Measurements from ENCODE around the gene NUDT21.

Gene NUDT21

DNA sequence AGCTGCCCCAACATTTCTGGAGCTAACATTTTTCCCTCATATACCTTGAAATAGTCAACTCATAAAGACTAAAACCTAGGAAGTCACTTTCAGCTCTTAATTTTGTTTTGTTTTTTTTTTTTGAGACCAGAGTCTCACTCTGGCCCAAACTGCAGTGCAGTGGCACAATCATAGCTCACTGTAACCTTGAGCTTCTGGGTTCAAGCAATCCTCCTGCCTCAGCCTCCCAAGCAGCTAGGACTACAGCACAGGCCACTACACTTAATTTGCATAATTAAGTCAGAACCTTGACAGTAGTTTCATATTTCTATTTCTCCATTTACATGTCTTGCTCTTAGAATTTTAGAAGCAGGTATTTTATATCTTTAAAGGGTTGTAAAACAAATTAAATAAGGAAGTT lies 30.5 kb downstream of the NUDT21 start:
- no peak overlapping the region for H3K4me3 ChIP-seq (ENCODE audit: control insufficient read depth, low read depth, low read length)
- no peak for DNase-seq (ENCODE audit: low read depth)
- TF ChIP-seq, protein P1, sequence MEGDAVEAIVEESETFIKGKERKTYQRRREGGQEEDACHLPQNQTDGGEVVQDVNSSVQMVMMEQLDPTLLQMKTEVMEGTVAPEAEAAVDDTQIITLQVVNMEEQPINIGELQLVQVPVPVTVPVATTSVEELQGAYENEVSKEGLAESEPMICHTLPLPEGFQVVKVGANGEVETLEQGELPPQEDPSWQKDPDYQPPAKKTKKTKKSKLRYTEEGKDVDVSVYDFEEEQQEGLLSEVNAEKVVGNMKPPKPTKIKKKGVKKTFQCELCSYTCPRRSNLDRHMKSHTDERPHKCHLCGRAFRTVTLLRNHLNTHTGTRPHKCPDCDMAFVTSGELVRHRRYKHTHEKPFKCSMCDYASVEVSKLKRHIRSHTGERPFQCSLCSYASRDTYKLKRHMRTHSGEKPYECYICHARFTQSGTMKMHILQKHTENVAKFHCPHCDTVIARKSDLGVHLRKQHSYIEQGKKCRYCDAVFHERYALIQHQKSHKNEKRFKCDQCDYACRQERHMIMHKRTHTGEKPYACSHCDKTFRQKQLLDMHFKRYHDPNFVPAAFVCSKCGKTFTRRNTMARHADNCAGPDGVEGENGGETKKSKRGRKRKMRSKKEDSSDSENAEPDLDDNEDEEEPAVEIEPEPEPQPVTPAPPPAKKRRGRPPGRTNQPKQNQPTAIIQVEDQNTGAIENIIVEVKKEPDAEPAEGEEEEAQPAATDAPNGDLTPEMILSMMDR (IDR thresholded peaks at IDR 0.05; ENCODE audit: control insufficient read depth, insufficient read depth, low read depth, low read length, missing control alignments) = no peak

DNA sequence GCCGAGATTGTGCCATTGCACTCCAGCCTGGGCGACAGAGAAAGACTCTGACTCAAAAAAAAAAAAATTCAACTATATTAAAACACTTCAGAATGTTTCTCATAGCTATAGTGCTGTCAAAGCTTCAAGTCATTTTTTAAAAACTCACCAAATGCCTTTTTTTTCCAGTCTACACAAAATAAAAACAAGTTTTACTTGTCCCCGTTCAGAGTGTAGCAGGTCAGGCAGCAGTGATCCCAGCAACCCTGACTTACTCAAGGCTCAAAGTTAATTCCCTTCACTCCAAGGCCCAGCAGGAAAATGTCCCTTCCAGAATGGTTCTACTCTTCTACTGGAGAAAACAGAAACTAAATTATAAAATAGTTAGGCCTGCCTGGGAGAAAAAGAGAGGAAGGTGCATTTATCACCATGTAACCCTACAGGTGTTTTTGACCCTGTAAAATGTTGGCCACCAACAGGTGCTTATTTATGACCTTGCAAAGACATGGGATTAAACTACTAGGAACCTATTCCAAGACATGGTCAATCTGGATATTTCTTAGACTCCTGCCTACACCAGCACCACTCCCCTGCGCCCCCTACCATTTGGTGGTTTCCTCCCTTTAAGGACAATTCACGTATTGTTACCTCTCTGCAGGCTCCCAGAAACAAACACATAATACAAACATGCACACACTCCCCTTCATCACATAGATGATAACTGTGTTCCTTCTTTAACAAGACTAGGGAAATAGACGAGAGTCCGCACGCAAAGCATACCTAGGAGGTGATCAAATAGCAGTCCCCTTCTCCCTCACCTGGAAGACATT lies 31.2 kb downstream of the NUDT21 start:
- no peak for DNase-seq (ENCODE audit: low read depth)
- H3K4me3 ChIP-seq (ENCODE audit: control insufficient read depth, low read depth, low read length) = no peak overlapping the region
- TF ChIP-seq, protein P1 (IDR thresholded peaks at IDR 0.05; ENCODE audit: control insufficient read depth, insufficient read depth, low read depth, low read length, missing control alignments) = no peak

DNA sequence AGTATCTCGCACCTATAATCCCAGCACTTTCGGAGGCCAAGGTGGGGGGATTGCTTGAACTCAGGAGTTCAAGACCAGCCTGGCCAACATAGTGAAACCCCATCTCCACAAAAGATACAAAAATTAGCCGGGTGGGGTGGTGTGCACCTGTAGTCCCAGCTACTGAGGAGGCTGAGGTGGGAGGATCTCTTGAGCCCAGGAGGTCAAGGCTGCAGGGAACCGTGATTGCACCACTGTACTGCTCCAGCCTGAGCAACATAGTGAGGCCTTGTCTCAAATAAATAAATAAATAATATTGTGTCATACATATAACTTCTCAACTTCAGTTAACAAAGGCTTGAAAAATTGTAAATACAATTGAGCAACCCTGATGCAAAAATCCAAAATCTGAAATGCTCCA lies 34.0 kb downstream of the NUDT21 start:
- H3K4me3 ChIP-seq (ENCODE audit: control insufficient read depth, low read depth, low read length) = no peak overlapping the region
- no peak for DNase-seq (ENCODE audit: low read depth)
- TF ChIP-seq, protein P1 (IDR thresholded peaks at IDR 0.05; ENCODE audit: control insufficient read depth, insufficient read depth, low read depth, low read length, missing control alignments) = no peak

DNA sequence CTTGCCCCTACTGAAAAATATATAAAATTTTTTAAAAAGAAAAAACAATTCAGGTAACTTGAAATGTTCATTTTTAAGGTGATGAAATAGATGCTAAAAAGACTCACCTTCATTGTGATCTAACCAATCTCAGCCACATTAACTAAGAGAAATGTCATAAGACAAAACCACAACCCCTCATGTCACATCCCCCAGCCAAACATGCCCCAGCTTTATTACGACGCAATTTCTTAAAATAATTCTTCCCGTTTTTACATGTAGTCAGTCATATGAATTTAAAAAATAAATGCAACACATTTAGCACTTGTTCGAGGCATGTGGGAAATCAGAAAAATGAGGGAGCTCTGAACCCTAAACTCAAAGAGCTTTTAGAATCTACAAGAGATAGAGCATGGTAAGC lies 35.3 kb downstream of the NUDT21 start:
- no peak overlapping the region for H3K4me3 ChIP-seq (ENCODE audit: control insufficient read depth, low read depth, low read length)
- DNase-seq (ENCODE audit: low read depth) = no peak
- TF ChIP-seq, protein P1 (IDR thresholded peaks at IDR 0.05; ENCODE audit: control insufficient read depth, insufficient read depth, low read depth, low read length, missing control alignments) = no peak

DNA sequence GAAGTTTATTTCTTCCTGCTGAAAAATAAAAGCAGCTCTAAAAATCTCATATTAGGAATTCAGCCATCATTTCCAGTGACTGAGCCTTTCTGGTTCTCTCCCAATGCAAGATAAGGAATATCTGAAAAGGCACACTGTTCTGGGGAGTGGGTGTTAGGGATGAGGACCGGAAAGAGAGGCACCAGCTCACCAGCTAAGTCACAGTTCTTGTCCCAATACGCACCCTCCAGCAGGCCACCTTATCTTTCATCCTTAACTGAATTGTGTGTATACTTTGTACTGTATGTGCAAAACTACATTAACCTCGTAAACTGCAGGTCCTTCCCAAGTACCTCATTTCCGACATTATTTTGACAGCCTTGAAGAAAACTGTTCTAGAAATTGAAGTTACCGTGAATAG lies 36.8 kb downstream of the NUDT21 start:
- no peak overlapping the region for H3K4me3 ChIP-seq (ENCODE audit: control insufficient read depth, low read depth, low read length)
- TF ChIP-seq, protein P1 (IDR thresholded peaks at IDR 0.05; ENCODE audit: control insufficient read depth, insufficient read depth, low read depth, low read length, missing control alignments) = no peak
- no peak for DNase-seq (ENCODE audit: low read depth)

DNA sequence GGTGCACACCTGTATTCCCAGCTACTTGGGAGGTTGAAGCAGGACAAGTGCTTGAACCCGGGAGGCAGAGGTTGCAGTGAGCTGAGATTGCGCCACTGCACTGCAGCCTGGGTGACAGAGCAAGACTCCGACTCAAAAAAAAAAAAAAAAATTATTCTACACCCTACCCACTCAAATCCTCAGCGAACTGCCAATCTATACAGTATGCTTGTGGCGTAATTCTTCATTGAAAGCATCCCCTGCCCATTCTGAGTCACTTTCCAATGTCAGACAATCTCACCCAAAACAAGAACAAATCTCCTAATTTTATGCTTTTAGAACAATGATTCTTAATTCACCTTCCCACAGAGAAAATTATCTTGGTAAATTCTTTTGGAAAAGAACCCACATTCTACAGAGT lies 37.8 kb downstream of the NUDT21 start:
- H3K4me3 ChIP-seq (ENCODE audit: control insufficient read depth, low read depth, low read length) = no peak overlapping the region
- TF ChIP-seq, protein P1 (IDR thresholded peaks at IDR 0.05; ENCODE audit: control insufficient read depth, insufficient read depth, low read depth, low read length, missing control alignments) = no peak
- no peak for DNase-seq (ENCODE audit: low read depth)
